NOMO-1 treated with dmso at 0.1 percent for 144 hours (cell line): Measurements from ENCODE around the gene UBTD1.
"Not testable (repeated sequence)": the region's sequence is repeated elsewhere in the genome, so short reads cannot be mapped to it uniquely, and the experiment has no call there.

Source experiments
- DNase-seq: peaks from one replicate; lab custom pipeline; 2025; ENCODE audit not compliant: unreplicated experiment; lab: John Stamatoyannopoulos, UW

Gene UBTD1

GRCh38 chr10:97537186-97537869 lies 38.6 kb downstream of the UBTD1 start:
- no peak for DNase-seq

- DNase-seq: no peak
These were observed 39.7 kb downstream of the UBTD1 start for GRCh38 chr10:97538411-97538810.

GRCh38 chr10:97538839-97539238 lies 40.1 kb downstream of the UBTD1 start:
- DNase-seq: no peak

- no peak for DNase-seq
These were observed 40.9 kb downstream of the UBTD1 start for GRCh38 chr10:97539523-97540200.

- DNase-seq: no peak
These were observed 42.2 kb downstream of the UBTD1 start for GRCh38 chr10:97540669-97541500.

- DNase-seq: no peak
These were observed 43.7 kb downstream of the UBTD1 start for GRCh38 chr10:97542169-97543024.

GRCh38 chr10:97543025-97543546 lies 44.4 kb downstream of the UBTD1 start:
- DNase-seq: peak; percentile 60

- DNase-seq: no peak
These were observed 47.9 kb downstream of the UBTD1 start for GRCh38 chr10:97546456-97547270.

- no peak for DNase-seq
These were observed 48.5 kb downstream of the UBTD1 start for GRCh38 chr10:97547271-97547600.

- DNase-seq: no peak
These were observed 49.2 kb downstream of the UBTD1 start for GRCh38 chr10:97547962-97548361.

GRCh38 chr10:97548828-97549455 lies 50.2 kb downstream of the UBTD1 start:
- DNase-seq: no peak

- no peak for DNase-seq
These were observed 51.0 kb downstream of the UBTD1 start for GRCh38 chr10:97549587-97550322.

GRCh38 chr10:97550336-97551149 lies 51.8 kb downstream of the UBTD1 start:
- DNase-seq: no peak

GRCh38 chr10:97551271-97551670 lies 52.5 kb downstream of the UBTD1 start:
- no peak for DNase-seq

- no peak for DNase-seq
These were observed 54.9 kb downstream of the UBTD1 start for GRCh38 chr10:97553575-97554031.

GRCh38 chr10:97554336-97554735 lies 55.6 kb downstream of the UBTD1 start:
- not testable (repeated sequence) for DNase-seq

- not testable (repeated sequence) for DNase-seq
These were observed 56.8 kb downstream of the UBTD1 start for GRCh38 chr10:97555541-97555940.
